GM12878 (cell line): ENCODE data around the gene PRDM7. TPM values are rescaled to one million over a fixed set of nuclear protein-coding genes. Genes with fewer than 3 reads are reported as not detected.

Experiments used
- polyA plus RNA-seq, 11 experiments: library from polyadenylated mRNA; depleted of rRNA in 4 of 11; unstranded in 6 of 11; stranded (reverse) in 5 of 11; fragments of >200 nt; fragmentation: Nextera tagmentation in 4 of 11; fragmentation: Illumina TruSeq in 1 of 11; extraction: Ambion mirVana in 4 of 11; extraction: Trizol in 1 of 11; gene quantifications; 1 replicate in 1 of 11; 2 replicates in 10 of 11; pipeline versions ENCODE4 v1.2.1 to v1.2.3, GENCODE V29; 2011 to 2016; ENCODE audit warnings: inconsistent platforms in 2 of 11, missing spikeins in 2 of 11, low read depth in 1 of 11
- total RNA-seq, 4 experiments: library from RNA; depleted of rRNA in 3 of 4; stranded (reverse); fragments of >200 nt in 3 of 4; fragmentation: Illumina TruSeq in 1 of 4; extraction: Trizol in 1 of 4; gene quantifications; 2 replicates each; pipeline versions ENCODE4 v1.2.1 to v1.2.3, GENCODE V29; 2013 to 2021

Gene PRDM7
- total and polyA plus RNA-seq, 10 of the 15 experiments (the other 5 are each of a cell fraction or from before 2014, with no cell fraction given): not detected

Other genes starting within 250 kb of the PRDM7 start
- 0.05 and 0.23 TPM in 2 replicates for gene SPIRE2, start 248.9 kb downstream of the PRDM7 start, total RNA-seq (2014; rRNA removed)
- gene SPIRE2, start 248.9 kb downstream of the PRDM7 start, total RNA-seq (2014; rRNA removed; fragmentation: Illumina TruSeq; extraction: Trizol): 0.27 and 0.32 TPM in 2 replicates
- gene SPIRE2, start 248.9 kb downstream of the PRDM7 start, total RNA-seq (2021): 0.35 and 0.64 TPM in 2 replicates
- gene SPIRE2, start 248.9 kb downstream of the PRDM7 start, polyA plus RNA-seq (2011; rRNA removed): 0.04 TPM in 1 of 2 replicates, not detected in the other
- gene SPIRE2, start 248.9 kb downstream of the PRDM7 start, polyA plus RNA-seq (2014; fragmentation: Illumina TruSeq; extraction: Trizol): 0.46 and 0.52 TPM in 2 replicates
- under 1 TPM; 0.03 to 0.18 TPM for gene SPIRE2, start 248.9 kb downstream of the PRDM7 start, polyA plus RNA-seq (2014; fragmentation: Nextera tagmentation; extraction: Ambion mirVana)
- gene SPIRE2, start 248.9 kb downstream of the PRDM7 start, polyA plus RNA-seq (2014; rRNA removed): 0.05 and 0.28 TPM in 2 replicates
- under 1 TPM in 1 of 2 experiments, not detected in 1; 0.56 TPM for gene SPIRE2, start 248.9 kb downstream of the PRDM7 start, polyA plus RNA-seq (2016; fragmentation: Nextera tagmentation; extraction: Ambion mirVana)
- 92.1 and 102 TPM in 2 replicates for gene TCF25, start 203.7 kb downstream of the PRDM7 start, total RNA-seq (2014; rRNA removed)
- gene TCF25, start 203.7 kb downstream of the PRDM7 start, total RNA-seq (2014; rRNA removed; fragmentation: Illumina TruSeq; extraction: Trizol): 47.1 and 52.7 TPM in 2 replicates
- 110 and 130 TPM in 2 replicates for gene TCF25, start 203.7 kb downstream of the PRDM7 start, total RNA-seq (2021)
- gene TCF25, start 203.7 kb downstream of the PRDM7 start, polyA plus RNA-seq (2011; rRNA removed): 70.2 and 87.7 TPM in 2 replicates
- 42.7 and 82.1 TPM in 2 replicates for gene TCF25, start 203.7 kb downstream of the PRDM7 start, polyA plus RNA-seq (2014; fragmentation: Illumina TruSeq; extraction: Trizol)
- gene TCF25, start 203.7 kb downstream of the PRDM7 start, polyA plus RNA-seq (2014; fragmentation: Nextera tagmentation; extraction: Ambion mirVana): 10 to 100 TPM in 1 of 2 experiments, 1 to 10 TPM in 1; 8.4 to 22.5 TPM
- gene TCF25, start 203.7 kb downstream of the PRDM7 start, polyA plus RNA-seq (2014; rRNA removed): 119 and 124 TPM in 2 replicates
- gene TCF25, start 203.7 kb downstream of the PRDM7 start, polyA plus RNA-seq (2016; fragmentation: Nextera tagmentation; extraction: Ambion mirVana): 10 to 100 TPM; 91.1 to 96.6 TPM
- 0.60 and 0.62 TPM in 2 replicates for gene MC1R, start 158.5 kb downstream of the PRDM7 start, total RNA-seq (2014; rRNA removed)
- gene MC1R, start 158.5 kb downstream of the PRDM7 start, total RNA-seq (2014; rRNA removed; fragmentation: Illumina TruSeq; extraction: Trizol): 0.28 and 0.40 TPM in 2 replicates
- gene MC1R, start 158.5 kb downstream of the PRDM7 start, total RNA-seq (2021): 0.72 and 1.3 TPM in 2 replicates
- 0.68 and 1.0 TPM in 2 replicates for gene MC1R, start 158.5 kb downstream of the PRDM7 start, polyA plus RNA-seq (2011; rRNA removed)
- gene MC1R, start 158.5 kb downstream of the PRDM7 start, polyA plus RNA-seq (2014; fragmentation: Illumina TruSeq; extraction: Trizol): 0.50 TPM in 1 of 2 replicates, not detected in the other
- gene MC1R, start 158.5 kb downstream of the PRDM7 start, polyA plus RNA-seq (2014; fragmentation: Nextera tagmentation; extraction: Ambion mirVana): under 1 TPM; 0.06 to 0.07 TPM
- gene MC1R, start 158.5 kb downstream of the PRDM7 start, polyA plus RNA-seq (2014; rRNA removed): 1.8 and 2.3 TPM in 2 replicates
- under 1 TPM; 0.18 to 0.40 TPM for gene MC1R, start 158.5 kb downstream of the PRDM7 start, polyA plus RNA-seq (2016; fragmentation: Nextera tagmentation; extraction: Ambion mirVana)
- gene TUBB3, start 154.0 kb downstream of the PRDM7 start, total RNA-seq (2014; rRNA removed): 1.3 and 1.6 TPM in 2 replicates
- 0.49 and 0.69 TPM in 2 replicates for gene TUBB3, start 154.0 kb downstream of the PRDM7 start, total RNA-seq (2014; rRNA removed; fragmentation: Illumina TruSeq; extraction: Trizol)
- 1.6 and 2.3 TPM in 2 replicates for gene TUBB3, start 154.0 kb downstream of the PRDM7 start, total RNA-seq (2021)
- 0.19 and 0.58 TPM in 2 replicates for gene TUBB3, start 154.0 kb downstream of the PRDM7 start, polyA plus RNA-seq (2011; rRNA removed)
- gene TUBB3, start 154.0 kb downstream of the PRDM7 start, polyA plus RNA-seq (2014; fragmentation: Illumina TruSeq; extraction: Trizol): 0.32 TPM in 1 of 2 replicates, not detected in the other
- under 1 TPM in 1 of 2 experiments, not detected in 1; 0.09 TPM for gene TUBB3, start 154.0 kb downstream of the PRDM7 start, polyA plus RNA-seq (2014; fragmentation: Nextera tagmentation; extraction: Ambion mirVana)
- gene TUBB3, start 154.0 kb downstream of the PRDM7 start, polyA plus RNA-seq (2014; rRNA removed): 0.50 and 0.86 TPM in 2 replicates
- gene TUBB3, start 154.0 kb downstream of the PRDM7 start, polyA plus RNA-seq (2016; fragmentation: Nextera tagmentation; extraction: Ambion mirVana): 1 to 10 TPM; 1.3 to 2.5 TPM
- 88.3 and 98.2 TPM in 2 replicates for gene DEF8, start 128.6 kb downstream of the PRDM7 start, total RNA-seq (2014; rRNA removed)
- gene DEF8, start 128.6 kb downstream of the PRDM7 start, total RNA-seq (2014; rRNA removed; fragmentation: Illumina TruSeq; extraction: Trizol): 35.3 and 38.6 TPM in 2 replicates
- gene DEF8, start 128.6 kb downstream of the PRDM7 start, total RNA-seq (2021): 63.8 and 72.1 TPM in 2 replicates
- 14.4 and 27.9 TPM in 2 replicates for gene DEF8, start 128.6 kb downstream of the PRDM7 start, polyA plus RNA-seq (2011; rRNA removed)
- gene DEF8, start 128.6 kb downstream of the PRDM7 start, polyA plus RNA-seq (2014; fragmentation: Illumina TruSeq; extraction: Trizol): 13.5 and 28.8 TPM in 2 replicates
- 10 to 100 TPM; 17.0 to 33.5 TPM for gene DEF8, start 128.6 kb downstream of the PRDM7 start, polyA plus RNA-seq (2014; fragmentation: Nextera tagmentation; extraction: Ambion mirVana)
- 80.6 and 124 TPM in 2 replicates for gene DEF8, start 128.6 kb downstream of the PRDM7 start, polyA plus RNA-seq (2014; rRNA removed)
- gene DEF8, start 128.6 kb downstream of the PRDM7 start, polyA plus RNA-seq (2016; fragmentation: Nextera tagmentation; extraction: Ambion mirVana): 10 to 100 TPM; 63.2 to 64.1 TPM
- 0.45 and 0.54 TPM in 2 replicates for gene DBNDD1, start 57.9 kb downstream of the PRDM7 start, total RNA-seq (2014; rRNA removed)
- gene DBNDD1, start 57.9 kb downstream of the PRDM7 start, total RNA-seq (2014; rRNA removed; fragmentation: Illumina TruSeq; extraction: Trizol): 0.63 and 0.92 TPM in 2 replicates
- 1.3 and 1.5 TPM in 2 replicates for gene DBNDD1, start 57.9 kb downstream of the PRDM7 start, total RNA-seq (2021)
- gene DBNDD1, start 57.9 kb downstream of the PRDM7 start, polyA plus RNA-seq (2011; rRNA removed): 2.8 and 4.6 TPM in 2 replicates
- 0.70 and 0.91 TPM in 2 replicates for gene DBNDD1, start 57.9 kb downstream of the PRDM7 start, polyA plus RNA-seq (2014; fragmentation: Illumina TruSeq; extraction: Trizol)
- under 1 TPM; 0.06 to 0.09 TPM for gene DBNDD1, start 57.9 kb downstream of the PRDM7 start, polyA plus RNA-seq (2014; fragmentation: Nextera tagmentation; extraction: Ambion mirVana)
- gene DBNDD1, start 57.9 kb downstream of the PRDM7 start, polyA plus RNA-seq (2014; rRNA removed): 1.4 and 2.4 TPM in 2 replicates
- under 1 TPM; 0.28 to 0.48 TPM for gene DBNDD1, start 57.9 kb downstream of the PRDM7 start, polyA plus RNA-seq (2016; fragmentation: Nextera tagmentation; extraction: Ambion mirVana)